ENCODE results near the gene TMEM214. TPM values are rescaled to one million over a fixed set of nuclear protein-coding genes. Genes with fewer than 3 reads are reported as not detected.

Gene TMEM214
- total RNA-seq, 1 experiment from 2014 or later: 55.3 TPM

DNA sequence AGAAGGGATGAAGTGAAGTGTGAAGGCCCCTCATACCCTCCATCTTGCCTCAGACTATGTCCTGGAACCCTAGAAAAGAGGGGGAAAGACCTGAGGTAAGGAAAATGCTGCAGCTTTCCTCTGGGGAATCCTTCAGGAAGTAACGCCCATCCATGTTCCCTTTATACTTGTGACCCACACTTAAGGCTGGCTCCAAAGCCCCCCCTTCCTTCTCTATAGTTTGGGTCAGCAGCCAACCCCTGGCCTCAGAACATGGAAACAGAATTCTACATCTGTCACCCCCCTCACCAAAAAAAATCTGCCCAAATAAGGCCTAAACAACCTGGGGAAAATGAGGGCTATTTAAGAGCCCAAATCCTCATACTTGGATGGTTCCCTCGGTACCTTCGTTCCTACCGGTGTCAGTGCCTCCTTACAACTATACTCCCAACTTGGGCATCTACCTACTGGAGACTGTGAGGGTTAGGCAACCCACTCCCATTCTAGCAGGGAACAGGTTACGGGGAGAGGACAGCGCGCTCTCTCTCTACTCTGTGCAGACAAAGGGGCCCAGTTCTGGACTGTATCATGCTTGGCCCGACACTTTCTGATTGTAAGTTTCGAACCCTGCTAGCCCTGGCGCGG lies 38.0 kb downstream of the TMEM214 start:
- H2BK5ac ChIP-seq (ENCODE audit: insufficient read length, low read length): no peak overlapping the region
- H2AK5ac ChIP-seq (ENCODE audit: insufficient read length, low read length): no peak overlapping the region
- no peak for TF ChIP-seq CTCF (conservative IDR thresholded peaks at IDR 0.05)
- no peak overlapping the region for H3K27ac ChIP-seq (ENCODE audit: insufficient read length, low read depth, low read length)
- no peak overlapping the region for H4K8ac ChIP-seq (replicated peaks; ENCODE audit: insufficient read length, low read depth, low read length)
- H3K18ac ChIP-seq (ENCODE audit: insufficient read length, low read depth, low read length): no peak overlapping the region
- H2BK120ac ChIP-seq (ENCODE audit: low read depth, low read length, poor library complexity, severe bottlenecking): no peak overlapping the region
- no peak for DNase-seq
- no peak overlapping the region for H3T11ph ChIP-seq (ENCODE audit: low read length)
- H3K27me3 ChIP-seq (ENCODE audit: insufficient read depth, low read length): no peaks in the 10 kb centered on the region
- peak overlapping the region; percentile 1; the same call in 1 of the 2 replicates for H3K14ac ChIP-seq (ENCODE audit: insufficient read depth, low read length)
- no peaks in the 10 kb centered on the region for H3K4me1 ChIP-seq (ENCODE audit: insufficient read depth, low read length)
- no peak overlapping the region for H3K23ac ChIP-seq (ENCODE audit: insufficient read length, low read depth, low read length)
- H4K20me1 ChIP-seq (ENCODE audit: control insufficient read depth, insufficient read depth, insufficient read length): no peaks in the 10 kb centered on the region
- no peak overlapping the region for H2BK15ac ChIP-seq (ENCODE audit: low read depth, low read length)
- H2AFZ ChIP-seq (ENCODE audit: low read length): no peak overlapping the region
- Mint-ChIP-seq H3K4me3 (peak overlapping the region; percentile 94 to 97), H3K27ac (peak overlapping the region; percentile 78 to 95 (median 91); a peak in 5 of 7 replicates), H3K36me3 (ENCODE audit: insufficient read depth in 1 of 3, low read depth in 3 of 3) (peaks cover 18 to 44% (median 43%) of the 10 kb centered on the region in 3 experiments; a peak in 6 of 7 replicates), H3K9me3 (no peaks in the 10 kb centered on the region; a peak in 1 of 5 replicates), H3K4me1 (peaks cover 14 to 17% of the 10 kb centered on the region in 2 experiments), H3K27me3 (ENCODE audit: low read depth) (peaks cover 7% of the 10 kb centered on the region; the same call in 1 of the 2 replicates)
- no peak overlapping the region for H2BK12ac ChIP-seq (ENCODE audit: insufficient read length, low read depth, low read length)
- H3K23me2 ChIP-seq (ENCODE audit: insufficient read length, low read depth, low read length, poor library complexity, severe bottlenecking): peaks cover 12% of the 10 kb centered on the region
- H4K91ac ChIP-seq (ENCODE audit: insufficient read length, low read depth, low read length): no peak overlapping the region
- peak overlapping the region; percentile 85 for H3K9ac ChIP-seq (ENCODE audit: extremely low read depth, insufficient read length, low read length)
- H3K79me1 ChIP-seq (ENCODE audit: insufficient read depth, low read depth, low read length, poor library complexity, severe bottlenecking): peaks cover 2% of the 10 kb centered on the region
- H3K79me2 ChIP-seq (ENCODE audit: insufficient read depth, low read length): peaks cover 5% of the 10 kb centered on the region; the same call in 1 of the 2 replicates
- H3K56ac ChIP-seq (ENCODE audit: insufficient read length, low read depth, low read length): no peak overlapping the region
- H2BK20ac ChIP-seq (ENCODE audit: low read depth, low read length, poor library complexity, severe bottlenecking): no peak overlapping the region
- no peaks in the 10 kb centered on the region for H3K9me3 ChIP-seq (ENCODE audit: control insufficient read depth, low read depth, low read length)
- peak overlapping the region; percentile 97 for H3K4me2 ChIP-seq (ENCODE audit: insufficient read depth, insufficient read length, low read length)
- H4K5ac ChIP-seq (ENCODE audit: insufficient read length, low read depth, low read length): no peak overlapping the region
- no CpG with 5 or more reads among the region's 11 CpGs for WGBS (ENCODE audit: extremely low coverage, insufficient read length, low lambda C conversion rate)
- no peak overlapping the region for H3K4ac ChIP-seq (ENCODE audit: low read depth, low read length)
